Cardiac septum (tissue), 1 donor: ENCODE results near the gene OTOP2. TPM values are rescaled to one million over a fixed set of nuclear protein-coding genes. Genes with fewer than 3 reads are reported as not detected.
A peak's percentile ranks its signal among the peaks of the same experiment; 100 is the strongest.

Experiments used
- DNase-seq: peaks from one replicate; pipeline ENCODE4 v3.0.0-alpha.2; 2020; ENCODE audit warnings: low spot score
- intact Hi-C: fragments of 100-400 bp; cut with DNase I; formaldehyde crosslinking; loops from one replicate; pipeline ENCODE4 v1.14.0; 2022
- total RNA-seq: library from RNA; stranded (reverse); fragmentation: NEBNext Ultra II Directional; extraction: Animal tissue kit (Norgen Biotek cat#: 25700); gene quantifications from one replicate; pipeline ENCODE4 v1.2.1, GENCODE V29; 2021
- donor health status: DM: no; HTN: no; CAD: no.

The OTOP2 gene
- total RNA-seq, 1 donor from 2014 or later: not detected

DNA sequence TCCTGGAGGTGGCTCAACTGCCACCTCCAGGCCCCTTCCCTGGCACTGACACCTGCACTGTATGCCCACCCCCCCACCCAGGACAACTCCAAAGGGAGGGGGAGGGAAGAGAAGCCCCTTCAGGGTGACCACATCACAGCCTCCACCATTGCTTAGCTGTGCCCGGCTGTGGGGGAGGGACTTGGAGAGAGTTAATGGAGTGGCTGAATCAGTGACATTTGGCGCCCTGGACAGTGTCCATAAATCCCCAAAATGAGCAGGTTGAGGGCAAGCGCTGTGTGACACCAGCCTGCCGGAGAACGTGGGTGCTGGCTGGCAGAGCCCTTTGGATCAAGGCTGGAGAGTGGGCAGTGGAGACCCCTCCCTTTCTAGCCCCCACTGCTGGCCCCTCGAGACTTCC, 1.9 kb upstream of the OTOP2 start:
- no peak for DNase-seq
- intact Hi-C loops: no loop called here

DNA sequence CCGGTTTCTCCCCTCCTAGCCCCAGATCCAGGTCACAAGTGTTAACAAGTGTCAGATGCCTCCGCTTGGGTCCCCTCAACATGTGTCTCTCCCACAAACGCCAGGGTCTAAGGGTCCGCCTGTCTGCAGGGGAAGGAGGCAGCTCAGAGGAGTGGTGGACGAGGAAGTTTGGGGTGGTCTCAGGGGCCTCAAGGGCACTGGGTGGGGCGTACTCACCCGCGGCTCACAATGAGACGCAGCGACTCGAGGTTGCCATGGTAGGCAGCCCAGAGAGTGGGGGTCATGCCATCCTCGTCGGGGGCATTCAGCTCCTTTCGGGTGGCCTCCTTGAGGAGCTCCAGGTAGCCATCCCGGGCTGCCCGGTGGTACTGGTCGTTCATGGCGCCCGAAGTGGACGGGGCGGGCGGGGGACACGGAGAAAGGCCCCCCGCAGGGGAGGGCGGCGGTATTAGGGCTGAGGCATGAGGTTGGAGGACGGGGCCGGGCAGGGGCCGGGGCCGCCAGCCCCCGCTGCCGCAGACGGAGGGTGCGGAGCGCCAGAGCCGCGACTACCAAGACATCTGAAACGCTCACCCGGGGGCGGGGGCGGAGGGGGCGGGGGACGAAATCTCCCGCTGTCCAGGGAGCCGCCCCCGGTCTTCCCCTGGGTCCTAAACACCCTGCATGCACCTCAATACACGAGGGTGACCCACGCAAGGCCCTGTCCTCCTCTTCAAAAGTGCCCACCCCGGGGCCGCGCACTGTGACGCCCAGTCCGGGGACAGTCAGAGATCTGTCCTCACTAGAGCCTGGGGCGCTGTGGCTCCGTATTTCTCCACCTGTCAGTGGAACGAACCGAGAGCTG, 1.2 kb upstream of the OTOP2 start, which contains the start of gene USH1G:
Gene USH1G (minus strand): TSS at position 562 of the 844 bp plus-strand sequence. CDS start 182 bp downstream, at position 380.
- intact Hi-C loops: no loop called here
- DNase-seq: no peak

DNA sequence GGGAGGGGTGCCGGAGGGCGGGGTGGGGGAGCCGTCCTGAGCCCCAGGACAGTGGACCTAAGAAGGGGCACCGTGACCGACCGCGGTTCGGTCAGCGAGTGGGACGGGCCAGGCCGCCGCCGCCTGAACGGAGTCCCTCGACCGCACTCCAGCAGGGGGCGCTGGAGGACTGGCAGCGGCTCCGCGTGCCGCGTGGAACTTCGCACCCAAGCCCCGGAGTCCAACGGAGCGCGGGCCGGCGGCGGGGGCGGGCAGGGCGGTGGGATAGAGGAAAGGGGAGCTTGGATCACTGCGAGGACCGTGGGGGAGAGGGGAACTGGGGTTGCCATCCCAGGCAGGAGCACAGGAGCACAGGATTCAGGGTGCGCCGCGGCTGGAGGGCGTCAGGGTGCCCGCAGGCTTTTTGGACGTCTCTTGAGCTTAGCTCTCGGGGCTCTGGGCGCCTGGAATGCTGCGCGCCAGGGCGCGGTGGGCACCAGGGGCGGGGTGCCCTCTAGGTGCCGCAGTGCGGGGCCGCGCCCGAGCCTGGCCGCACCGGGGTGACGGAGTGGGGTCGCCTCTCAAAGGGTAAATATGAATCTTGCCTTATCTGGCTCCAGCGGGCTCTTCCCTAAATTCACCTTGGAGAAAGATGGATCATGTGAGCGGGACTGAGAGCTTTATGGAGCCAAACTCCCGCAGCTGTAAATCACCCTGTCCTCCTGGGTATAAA, 379 bp upstream of the OTOP2 start:
- intact Hi-C loops: no loop called here
- DNase-seq: peak; percentile 83

DNA sequence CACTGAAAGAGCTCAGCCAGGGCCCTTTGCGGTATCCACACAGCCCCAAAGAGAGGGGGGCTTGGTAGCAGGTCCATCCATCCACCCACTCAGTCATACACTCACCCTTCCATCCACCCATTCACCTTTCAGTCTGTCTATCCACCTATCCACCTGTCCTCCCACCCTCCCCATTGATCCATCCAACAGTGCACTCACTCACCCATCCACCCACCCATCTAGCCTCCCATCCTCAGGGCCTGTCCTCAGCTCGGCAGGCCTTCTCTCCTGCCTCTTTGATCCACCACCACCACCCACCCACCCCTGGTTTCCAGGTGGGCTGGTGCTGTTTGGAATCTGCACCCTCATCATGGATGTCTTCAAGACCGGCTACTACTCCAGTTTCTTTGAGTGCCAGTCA, 1.2 kb downstream of the OTOP2 start:
- intact Hi-C loops: no loop called here
- DNase-seq: no peak

DNA sequence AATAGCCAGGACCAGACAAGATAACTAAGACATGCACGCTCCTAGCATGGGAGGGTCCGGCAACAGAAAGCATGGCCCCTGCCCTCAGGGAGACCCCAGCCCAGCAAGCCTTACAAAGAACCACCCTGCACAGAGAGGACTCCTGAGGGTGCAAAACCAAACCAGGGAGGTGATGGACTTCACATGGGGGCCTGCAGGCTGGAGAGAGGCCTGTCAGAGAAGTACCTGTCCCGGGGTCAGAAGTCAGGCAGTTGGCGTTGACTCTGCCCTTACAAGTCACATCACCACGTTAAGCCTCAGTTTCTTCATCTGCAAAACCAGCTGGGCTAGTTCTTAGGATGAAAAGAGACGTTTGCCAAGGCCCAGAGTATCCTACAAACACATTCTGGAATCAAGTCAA, 4.7 kb downstream of the OTOP2 start:
- intact Hi-C loops: no loop called here
- no peak for DNase-seq

DNA sequence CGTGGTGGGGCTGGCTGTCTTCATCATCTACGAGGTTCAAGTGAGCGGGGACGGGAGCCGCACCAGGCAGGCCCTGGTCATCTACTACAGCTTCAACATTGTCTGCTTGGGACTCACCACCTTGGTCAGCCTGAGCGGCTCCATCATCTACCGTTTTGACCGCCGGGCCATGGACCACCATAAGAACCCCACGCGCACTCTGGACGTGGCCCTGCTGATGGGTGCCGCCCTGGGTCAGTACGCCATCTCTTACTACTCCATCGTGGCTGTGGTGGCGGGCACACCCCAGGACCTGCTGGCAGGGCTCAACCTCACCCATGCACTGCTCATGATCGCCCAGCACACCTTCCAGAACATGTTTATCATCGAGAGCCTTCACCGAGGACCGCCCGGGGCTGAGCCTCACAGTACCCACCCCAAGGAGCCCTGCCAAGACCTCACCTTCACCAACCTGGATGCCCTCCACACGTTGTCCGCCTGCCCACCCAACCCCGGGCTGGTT, 6.5 kb downstream of the OTOP2 start:
- intact Hi-C loops: no loop called here
- no peak for DNase-seq

DNA sequence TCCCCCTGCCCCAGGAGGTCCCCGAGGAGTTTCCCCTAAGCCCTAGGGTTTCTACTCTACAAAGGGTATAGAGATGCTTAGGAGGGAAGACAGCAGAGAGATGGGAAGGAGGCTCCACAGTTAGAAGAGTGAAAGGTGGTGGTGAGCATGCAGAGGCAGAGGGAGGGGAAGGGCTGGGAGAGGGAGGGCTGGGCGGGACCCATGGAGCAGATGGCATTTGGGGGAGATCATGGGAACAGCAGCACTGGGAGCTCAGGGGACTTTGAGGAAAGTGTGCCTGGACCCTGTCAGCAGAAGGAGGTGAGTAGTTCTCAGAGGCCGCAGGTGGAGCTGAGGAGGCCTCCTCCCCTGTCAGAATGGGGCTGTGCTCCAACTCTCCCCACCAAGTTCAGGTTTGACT, 11.0 kb downstream of the OTOP2 start:
- DNase-seq: no peak
- intact Hi-C loops: no loop called here

DNA sequence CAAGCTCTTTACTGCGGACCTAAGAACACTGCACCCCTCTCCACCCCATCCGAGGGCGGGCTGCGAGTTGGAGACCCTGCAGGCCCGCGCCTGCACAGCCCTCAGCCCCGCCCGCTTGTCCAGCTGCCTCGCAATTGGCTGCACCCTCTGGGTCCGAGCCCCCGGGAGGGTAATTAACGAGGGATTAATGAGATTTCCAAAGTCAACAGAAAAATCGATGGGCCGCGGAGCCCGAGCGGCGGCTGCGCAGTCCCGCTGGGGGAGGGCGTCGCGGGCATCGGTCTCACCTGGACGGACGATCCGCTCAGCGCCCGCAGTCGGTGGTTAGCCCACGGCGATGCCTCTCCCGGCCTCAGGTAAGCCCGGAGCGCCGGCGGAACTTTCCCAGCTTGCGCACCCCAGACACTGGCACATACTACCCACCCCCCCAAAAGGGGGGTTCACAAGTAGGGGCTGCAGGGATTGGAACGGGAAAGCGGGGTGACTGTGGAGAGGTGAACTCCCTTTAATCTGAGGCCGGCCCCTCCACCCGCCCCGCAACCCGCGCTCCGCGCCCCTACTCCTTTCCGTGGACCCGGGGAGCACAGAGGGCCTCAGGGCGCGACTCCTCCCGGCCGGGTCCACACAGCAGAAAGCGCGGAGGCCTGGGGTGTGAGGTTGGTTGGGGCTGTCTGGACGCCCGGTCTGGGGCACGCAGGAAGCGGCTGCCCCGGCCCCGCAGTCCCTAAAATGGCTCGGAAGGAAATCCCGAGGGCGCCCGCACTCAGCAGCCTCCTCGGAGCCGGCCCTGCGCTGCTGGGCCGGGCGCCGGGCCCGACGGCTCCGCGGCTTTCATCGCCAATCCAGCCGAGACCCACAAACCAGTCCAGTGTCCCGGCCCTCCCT, 11.8 kb downstream of the OTOP2 start, which contains the start of gene OTOP3:
Gene OTOP3 (plus strand): TSS at position 314 of the 885 bp plus-strand sequence. CDS start 24 bp downstream, at position 338.
- intact Hi-C loops: no loop called here
- DNase-seq: no peak

DNA sequence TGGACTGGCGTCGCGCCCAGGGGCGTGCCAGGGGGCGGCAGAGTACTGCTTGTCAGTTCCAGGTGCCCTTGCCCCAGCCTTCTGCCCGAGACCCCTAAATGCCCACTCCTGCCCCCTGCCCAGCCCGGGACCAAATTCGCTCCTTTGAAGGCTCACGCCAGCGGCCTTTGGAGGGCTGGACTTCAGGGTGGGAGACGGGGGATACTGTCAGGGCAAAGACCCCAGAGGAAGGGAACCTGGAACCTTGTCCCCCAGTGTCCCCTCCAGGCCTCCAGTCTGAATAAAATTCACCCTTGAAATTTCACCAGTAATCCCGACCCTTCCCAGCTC, 12.4 kb downstream of the OTOP2 start:
- intact Hi-C loops: no loop called here
- no peak for DNase-seq

DNA sequence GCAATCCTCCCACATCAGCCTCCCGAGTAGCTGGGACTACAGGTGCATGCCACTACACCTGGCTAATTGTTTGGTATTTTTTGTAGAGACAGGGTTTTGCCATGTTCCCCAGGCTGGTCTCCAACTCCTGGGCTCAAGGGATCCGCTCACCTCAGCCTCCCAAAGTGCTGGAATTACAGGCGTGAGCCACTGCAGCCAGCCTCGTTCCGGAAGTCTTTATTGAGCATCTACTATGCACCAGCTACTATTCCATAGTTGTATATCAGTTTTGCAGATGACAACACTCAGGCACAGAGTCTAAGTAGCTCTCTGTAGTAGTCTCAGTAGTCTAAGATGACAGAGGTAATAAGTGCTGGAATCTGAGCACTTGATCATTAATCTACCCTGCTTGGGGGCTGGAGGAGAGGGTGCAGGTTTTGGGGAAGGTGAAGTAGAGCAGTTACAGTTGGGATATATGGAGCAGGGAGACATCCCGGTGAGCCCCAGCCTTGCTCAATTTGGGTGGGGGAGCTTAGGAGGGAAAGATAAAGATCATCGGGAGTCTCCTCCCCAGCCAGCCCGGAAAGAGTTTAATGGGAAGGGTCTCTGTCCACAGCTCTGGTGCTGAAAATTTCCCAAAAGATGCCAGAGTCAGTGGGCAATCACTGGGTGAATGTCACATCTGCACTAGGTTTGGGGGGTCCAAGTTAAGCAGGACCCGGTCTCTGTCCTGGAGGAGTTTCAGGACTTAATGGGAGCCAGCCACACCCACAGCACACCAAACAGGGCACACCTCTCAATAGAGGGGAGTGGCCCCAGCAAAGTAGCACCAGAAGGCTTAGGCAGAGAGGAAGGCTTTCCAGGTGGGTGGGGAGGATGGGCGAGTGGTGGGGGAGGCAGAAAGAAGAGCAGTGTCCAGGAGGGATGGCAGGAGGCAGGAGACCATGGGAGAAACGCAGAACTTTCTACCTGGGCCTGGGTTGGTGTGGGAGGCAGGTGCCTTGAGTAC, 13.3 kb downstream of the OTOP2 start:
- no peak for DNase-seq
- intact Hi-C loops: no loop called here

DNA sequence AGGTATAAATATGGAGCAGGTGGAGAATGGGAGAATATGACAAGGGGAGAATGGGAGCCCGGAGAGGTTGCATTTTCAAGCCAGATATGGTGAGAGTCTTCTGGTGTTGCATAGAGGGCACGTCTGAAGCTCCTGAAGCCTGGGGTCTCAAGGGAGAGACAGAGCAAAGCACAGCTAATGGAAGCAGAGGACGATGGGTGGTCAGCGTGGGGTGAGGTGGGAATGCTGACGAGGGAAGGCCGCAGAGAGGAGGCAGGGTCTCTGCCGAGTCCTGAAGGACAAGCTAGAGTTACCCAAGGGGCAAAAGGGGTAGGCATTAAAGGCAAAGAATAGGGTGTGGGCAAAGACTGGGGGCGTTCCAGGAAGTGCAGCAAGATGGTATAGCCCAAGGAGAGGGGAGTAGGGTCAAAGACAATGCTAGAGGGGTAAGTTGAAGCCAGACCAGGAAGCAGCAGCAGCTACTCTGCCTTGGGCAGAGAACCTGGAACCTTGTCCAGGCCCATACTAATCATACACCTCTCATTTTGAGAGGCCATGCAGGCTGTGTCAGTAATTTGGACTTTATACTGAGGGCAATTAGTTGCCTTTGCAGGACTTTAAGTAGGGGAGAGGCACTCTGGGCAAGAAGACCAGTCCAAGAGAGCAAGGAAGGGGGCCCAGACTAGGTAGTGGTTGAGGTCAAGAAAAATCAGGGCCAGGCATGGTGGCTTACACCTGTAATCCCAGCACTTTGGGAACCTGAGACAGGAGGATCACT, 14.3 kb downstream of the OTOP2 start:
- no peak for DNase-seq
- intact Hi-C loops: no loop called here

DNA sequence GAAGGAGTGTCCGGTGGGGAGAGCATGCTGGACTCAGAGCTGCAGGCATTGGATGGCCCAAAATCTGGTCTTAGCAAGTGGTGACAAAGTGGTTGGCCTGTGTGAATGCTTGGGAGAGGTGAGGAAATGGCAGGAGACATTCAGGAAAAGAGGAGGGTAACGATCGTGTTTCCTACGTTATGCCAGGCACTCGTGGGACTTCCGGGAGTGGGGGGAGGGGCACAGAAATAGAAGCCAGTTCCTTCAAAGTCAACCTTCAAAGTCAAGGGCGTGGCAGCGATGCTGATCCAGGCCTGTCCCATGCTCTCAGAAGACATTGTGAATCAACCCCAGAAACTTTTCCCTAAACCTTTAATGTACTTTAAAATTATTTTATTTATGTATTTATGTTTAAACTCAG, 15.5 kb downstream of the OTOP2 start:
- intact Hi-C loops: no loop called here
- no peak for DNase-seq

DNA sequence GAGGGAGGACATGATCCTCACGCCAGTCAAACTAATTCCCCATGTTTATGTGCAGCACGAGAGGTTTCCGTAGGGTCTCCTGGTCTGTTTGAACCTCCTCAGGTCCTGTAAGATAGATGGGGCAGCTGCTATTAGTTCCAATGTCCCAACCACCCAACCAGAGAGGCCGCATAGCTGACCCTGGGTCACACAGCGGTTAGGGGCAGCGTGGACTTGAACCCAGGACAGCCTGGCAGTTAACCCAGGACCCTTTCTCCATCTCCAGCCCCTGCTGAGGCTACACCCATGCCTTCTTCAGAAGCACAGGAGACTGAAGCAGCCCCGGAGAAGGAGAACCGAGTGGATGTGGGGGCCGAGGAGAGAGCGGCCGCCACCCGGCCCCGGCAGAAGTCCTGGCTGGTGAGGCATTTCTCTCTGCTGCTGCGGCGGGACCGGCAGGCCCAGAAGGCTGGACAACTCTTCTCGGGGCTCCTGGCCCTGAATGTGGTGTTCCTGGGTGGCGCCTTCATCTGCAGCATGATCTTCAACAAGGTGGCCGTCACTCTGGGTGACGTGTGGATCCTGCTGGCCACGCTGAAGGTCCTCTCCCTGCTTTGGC, 17.2 kb downstream of the OTOP2 start:
- intact Hi-C loops: no loop called here
- no peak for DNase-seq

DNA sequence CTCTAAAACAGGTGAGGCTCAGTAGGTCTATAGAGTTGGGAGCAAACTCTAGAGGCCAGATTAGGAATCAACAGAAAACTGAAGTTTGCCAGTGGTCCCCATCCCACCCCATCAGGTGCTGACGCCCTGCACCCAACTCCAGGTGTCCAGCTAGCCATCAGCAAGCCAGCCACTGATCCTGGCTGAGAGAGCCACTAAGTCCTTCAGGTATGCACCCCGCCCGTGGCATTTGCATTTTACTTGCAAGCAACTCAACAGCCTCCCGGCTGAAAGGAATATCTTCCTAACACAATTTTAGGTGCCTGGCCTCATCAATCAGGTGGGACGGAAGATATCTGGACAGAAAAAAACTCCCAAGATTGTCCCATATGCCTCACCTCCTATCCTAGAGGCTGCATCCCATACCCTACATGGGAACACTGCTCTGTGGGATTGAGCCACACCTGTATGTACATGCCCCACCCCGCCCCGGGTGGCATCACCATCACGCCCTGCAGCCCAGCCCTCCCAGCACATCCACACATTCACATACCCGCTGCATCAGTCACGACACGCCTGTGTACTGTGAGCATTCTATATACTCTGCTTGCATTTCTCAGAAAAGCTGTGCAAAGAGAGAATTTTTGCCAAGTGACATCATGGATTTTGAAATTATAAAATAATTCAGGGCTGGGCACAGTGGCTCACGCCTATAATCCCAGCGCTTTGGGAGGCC, 19.9 kb downstream of the OTOP2 start:
- no peak for DNase-seq
- intact Hi-C loops: no loop called here

DNA sequence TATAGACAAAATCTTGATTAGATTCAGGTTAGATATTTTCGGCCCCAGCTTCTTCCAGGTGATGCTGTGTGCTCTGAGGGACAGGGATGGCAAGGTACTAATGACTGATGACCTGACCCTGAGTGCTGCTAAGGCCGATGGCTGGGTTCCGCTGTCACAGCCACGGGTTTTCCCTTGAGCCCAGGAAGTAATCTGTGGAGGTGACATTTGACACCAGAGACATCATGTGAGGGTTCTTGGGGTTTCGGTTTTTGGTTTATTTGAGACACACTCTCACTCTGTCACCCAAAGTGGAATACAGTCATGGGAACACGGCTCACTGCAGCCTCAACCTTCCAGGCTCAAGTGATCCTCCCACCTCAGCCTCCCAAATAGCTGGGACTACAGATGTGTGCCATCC, 21.5 kb downstream of the OTOP2 start:
- intact Hi-C loops: no loop called here
- DNase-seq: no peak

DNA sequence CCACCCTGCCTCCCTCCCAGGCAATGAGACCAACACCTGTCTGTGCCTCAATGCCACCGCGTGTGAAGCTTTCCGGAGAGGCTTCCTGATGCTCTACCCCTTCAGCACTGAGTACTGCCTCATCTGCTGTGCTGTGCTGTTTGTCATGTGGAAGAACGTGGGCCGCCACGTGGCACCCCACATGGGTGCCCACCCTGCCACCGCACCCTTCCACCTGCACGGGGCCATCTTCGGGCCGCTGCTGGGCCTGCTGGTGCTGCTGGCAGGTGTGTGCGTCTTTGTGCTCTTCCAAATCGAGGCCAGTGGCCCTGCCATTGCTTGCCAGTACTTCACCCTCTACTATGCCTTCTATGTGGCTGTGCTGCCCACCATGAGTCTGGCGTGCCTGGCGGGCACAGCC, 22.6 kb downstream of the OTOP2 start:
- DNase-seq: no peak
- intact Hi-C loops: no loop called here
